Neutrophil (primary cell): ENCODE results near the gene CDK17.

ENCODE experiments used
- H3K27ac ChIP-seq: fragments of 200-600 bp; sonication (generic); 2 replicates; pipeline ENCODE4 v1.5.1; 2016; ENCODE audit warnings: mild to moderate bottlenecking, moderate library complexity
- H3K27me3 ChIP-seq: fragments of 200-600 bp; sonication (generic); 2 replicates; pipeline ENCODE4 v1.6.0; 2016; ENCODE audit warnings: mild to moderate bottlenecking
- H3K36me3 ChIP-seq: fragments of 200-600 bp; sonication (generic); 2 replicates; pipeline ENCODE4 v1.5.1; 2017
- H3K4me1 ChIP-seq, 2 experiments: fragments of 200-600 bp in 1 of 2; sonication (generic) in 1 of 2; 1 replicate in 1 of 2; 2 replicates in 1 of 2; pipeline versions ENCODE4 v1.5.1 to v1.6.1; 2013 to 2016; ENCODE audit warnings: low read depth in 1 of 2, low read length in 1 of 2, mild to moderate bottlenecking in 1 of 2, moderate library complexity in 1 of 2; ENCODE audit not compliant: control insufficient read depth in 1 of 2, insufficient read depth in 1 of 2
- H3K4me3 ChIP-seq, 2 experiments: fragments of 200-600 bp in 1 of 2; sonication (generic) in 1 of 2; 1 replicate in 1 of 2; 2 replicates in 1 of 2; pipeline ENCODE4 v1.5.1; 2013 to 2016; ENCODE audit warnings: low read depth in 1 of 2, low read length in 1 of 2, mild to moderate bottlenecking in 1 of 2, moderate library complexity in 1 of 2
- H3K9me3 ChIP-seq: fragments of 200-600 bp; sonication (generic); 2 replicates; pipeline ENCODE4 v1.5.1; 2016
- CTCF ChIP-seq: fragments of 200-600 bp; sonication (generic); IDR thresholded peaks from 2 replicates; pipeline ENCODE4 v1.5.1; 2016; ENCODE audit warnings: antibody characterized with exemption

CDK17 gene

DNA sequence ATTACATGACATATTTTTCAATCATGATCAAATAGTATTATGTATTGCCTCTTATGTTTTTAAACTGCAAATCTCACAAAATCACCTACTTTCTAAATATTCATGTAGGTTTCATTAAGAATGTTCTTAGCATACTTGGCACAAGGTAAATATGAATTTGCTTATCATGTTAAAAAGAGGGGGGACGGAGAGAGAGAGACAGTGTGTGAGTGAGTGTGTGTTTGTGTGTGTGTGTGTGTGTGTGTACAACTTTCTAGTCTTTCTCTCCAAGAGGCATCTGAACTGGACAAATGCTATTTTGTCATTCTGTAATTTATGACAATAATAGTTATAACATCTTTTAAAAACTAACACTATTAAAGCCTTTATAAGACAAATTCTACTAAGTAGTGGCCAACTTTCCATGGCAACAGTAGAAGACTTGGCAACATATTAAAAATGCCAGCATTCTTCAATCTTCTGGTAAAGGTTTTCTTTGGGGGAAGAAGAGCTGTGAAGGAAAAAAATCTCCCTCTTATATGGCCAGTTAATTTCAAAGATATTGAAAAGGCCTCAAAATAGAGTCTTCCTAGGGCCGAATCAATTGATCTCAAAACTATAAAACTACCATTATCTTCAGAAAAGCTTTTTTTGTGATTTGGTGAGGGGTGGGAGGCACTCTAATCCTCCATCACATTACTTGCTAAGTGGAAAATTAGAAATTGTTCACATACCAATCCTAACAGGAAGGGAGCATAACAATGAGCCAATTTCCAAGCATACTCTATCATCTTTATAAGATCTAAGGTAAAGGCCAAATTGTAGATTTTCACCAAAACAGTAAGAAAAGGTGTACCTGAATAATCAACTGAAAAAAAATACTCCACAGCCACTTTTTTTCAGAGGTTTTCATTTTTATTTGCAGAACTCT, 28.2 kb downstream of the CDK17 start:
- TF ChIP-seq CTCF: no peak
- H3K9me3 ChIP-seq: no peaks in the 10 kb centered on the region
- H3K27me3 ChIP-seq: no peaks in the 10 kb centered on the region
- peaks cover 8 to 20% of the 10 kb centered on the region in 2 experiments for H3K4me1 ChIP-seq
- H3K27ac ChIP-seq: no peak overlapping the region
- H3K4me3 ChIP-seq: no peak overlapping the region
- no peaks in the 10 kb centered on the region for H3K36me3 ChIP-seq

GRCh38 chr12:96371138-96371789, 29.0 kb downstream of the CDK17 start:
- Histone ChIP-seq H3K27me3 (no peaks in the 10 kb centered on the region), H3K36me3 (no peaks in the 10 kb centered on the region), H3K9me3 (no peaks in the 10 kb centered on the region), H3K4me3 (no peak overlapping the region), H3K4me1 (peaks cover 8 to 20% of the 10 kb centered on the region in 2 experiments), H3K27ac (no peak overlapping the region)
- TF ChIP-seq CTCF: no peak

GRCh38 chr12:96368687-96369086, 31.6 kb downstream of the CDK17 start:
- peaks cover 0 to 9% of the 10 kb centered on the region in 2 experiments for H3K4me1 ChIP-seq
- no peak for TF ChIP-seq CTCF

DNA sequence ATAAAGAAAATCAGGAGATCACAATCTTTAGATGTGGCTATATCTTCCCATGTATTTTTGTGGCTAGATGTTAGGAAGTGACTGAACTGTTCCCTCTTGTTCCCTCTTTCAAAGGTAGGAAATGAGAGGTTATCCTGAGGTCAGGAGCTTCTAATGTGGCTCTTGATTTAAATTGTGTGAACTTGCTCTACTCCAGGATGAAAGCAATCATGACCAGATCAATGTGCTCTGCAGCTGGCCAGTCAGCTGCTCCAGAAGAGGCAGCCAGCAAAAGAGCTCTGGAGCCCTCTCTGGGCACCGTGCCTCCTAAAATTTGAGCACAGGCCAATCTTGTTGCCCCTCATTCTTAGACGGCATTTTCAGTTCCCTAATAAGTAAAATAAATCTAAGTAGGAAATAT, 32.0 kb downstream of the CDK17 start:
- Histone ChIP-seq H3K36me3 (no peaks in the 10 kb centered on the region), H3K4me3 (no peak overlapping the region), H3K9me3 (no peaks in the 10 kb centered on the region), H3K27me3 (no peaks in the 10 kb centered on the region), H3K27ac (peak overlapping the region; percentile 53), H3K4me1 (peaks cover 0 to 9% of the 10 kb centered on the region in 2 experiments)
- TF ChIP-seq CTCF: no peak

More at GRCh38 chr12:96368687-96369086, 31.6 kb downstream of the CDK17 start:
- Histone ChIP-seq H3K27me3 (no peaks in the 10 kb centered on the region), H3K4me3 (no peak overlapping the region), H3K9me3 (no peaks in the 10 kb centered on the region), H3K36me3 (no peaks in the 10 kb centered on the region), H3K27ac (peak overlapping the region; percentile 53)

- Histone ChIP-seq H3K4me3 (no peak overlapping the region), H3K36me3 (no peaks in the 10 kb centered on the region), H3K9me3 (no peaks in the 10 kb centered on the region), H3K27ac (no peak overlapping the region), H3K4me1 (peaks cover 5 to 16% of the 10 kb centered on the region in 2 experiments), H3K27me3 (no peaks in the 10 kb centered on the region)
- no peak for TF ChIP-seq CTCF
Observed at GRCh38 chr12:96366381-96366654, 33.9 kb downstream of the CDK17 start.
